OCI-LY3 (cell line): ENCODE data around the gene SLC2A8.

Experiments used
- CTCF ChIP-seq: fragments of 200-600, 300-600 bp; sonication (generic); IDR thresholded peaks from 2 replicates; pipeline ENCODE4 v1.5.1; 2014; ENCODE audit warnings: antibody characterized with exemption, low read length, low read depth
- EZH2phosphoT487 ChIP-seq: fragments of 200-600 bp; shearing (Covaris generic); IDR thresholded peaks from 2 replicates; pipeline ENCODE4 v1.6.1; 2018; ENCODE audit warnings: antibody characterized with exemption, mixed run types, low read depth

DNA sequence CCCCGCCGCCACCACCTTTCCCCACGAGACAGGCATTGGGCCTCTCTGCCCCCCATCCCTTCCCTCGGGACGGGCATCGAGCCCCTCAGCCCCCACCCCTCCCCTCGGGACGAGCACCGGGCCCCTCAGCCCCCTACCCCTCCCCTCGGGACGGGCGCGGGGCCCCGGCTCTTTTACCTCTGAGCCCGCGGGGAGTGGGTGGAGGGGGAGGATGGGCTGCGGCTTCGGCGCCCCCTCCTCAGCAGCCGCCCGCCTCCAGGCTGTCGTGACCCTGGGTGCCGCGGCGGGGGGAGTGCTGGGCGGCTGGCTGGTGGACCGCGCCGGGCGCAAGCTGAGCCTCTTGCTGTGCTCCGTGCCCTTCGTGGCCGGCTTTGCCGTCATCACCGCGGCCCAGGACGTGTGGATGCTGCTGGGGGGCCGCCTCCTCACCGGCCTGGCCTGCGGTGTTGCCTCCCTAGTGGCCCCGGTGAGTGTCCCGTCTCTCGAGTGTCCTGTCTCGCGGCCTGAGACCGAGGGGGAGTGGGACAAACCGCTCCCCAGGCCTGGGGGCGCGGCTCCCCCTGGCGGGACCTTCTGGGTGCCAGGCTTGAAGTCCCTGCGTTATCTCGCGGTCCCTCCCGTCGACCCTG lies 791 bp downstream of the SLC2A8 start:
- TF ChIP-seq CTCF (peak; percentile 70), EZH2phosphoT487 (no peak)
